Measurements from ENCODE around the gene GPBAR1. TPM values are rescaled to one million over a fixed set of nuclear protein-coding genes. Genes with fewer than 3 reads are reported as not detected.

The GPBAR1 gene
- total RNA-seq, 1 donor from 2014 or later, result 8.1 TPM

DNA sequence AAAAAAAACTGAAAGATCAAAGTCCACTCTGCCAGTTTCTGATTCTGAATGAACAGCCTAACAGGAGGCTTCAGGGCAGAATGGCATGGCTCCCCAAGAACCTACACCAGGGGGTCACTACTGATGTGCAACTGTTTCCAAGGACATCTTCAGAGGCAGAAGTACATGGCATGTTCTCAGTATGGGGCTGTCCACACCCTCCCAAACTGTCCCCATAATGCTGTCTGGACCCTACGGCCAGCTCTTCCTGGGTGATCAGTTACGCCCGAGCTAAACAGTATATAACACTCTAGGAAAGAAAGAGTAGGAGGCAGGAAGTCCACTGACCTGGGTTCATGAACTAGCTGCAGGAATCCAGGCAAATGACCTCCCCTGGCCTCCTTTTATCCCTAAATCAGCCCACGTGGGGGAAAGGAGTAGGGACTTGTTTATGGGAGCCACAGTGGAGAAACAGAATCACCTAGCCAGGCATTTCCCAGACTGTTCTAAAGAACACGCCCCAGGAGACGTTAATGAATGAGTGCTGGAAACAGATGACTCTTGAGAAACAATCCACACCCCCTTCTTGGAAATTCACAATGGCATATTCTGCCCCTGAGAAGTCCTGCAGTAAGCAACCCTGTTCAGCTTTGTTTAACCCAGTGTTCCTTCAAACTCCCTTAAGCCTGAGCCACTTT lies 29.0 kb downstream of the GPBAR1 start:
- Histone ChIP-seq H3K4me1 (peaks cover 89% of the 10 kb centered on the region), H3K36me3 (no peaks in the 10 kb centered on the region), H3K27ac (peak overlapping the region; percentile 100), H3K4me3 (peak overlapping the region; percentile 68 to 99), H3K9me3 (no peaks in the 10 kb centered on the region), H3K27me3 (no peaks in the 10 kb centered on the region)
- DNase-seq (ENCODE audit: extremely low spot score in 2 of 2), result no peak
- TF ChIP-seq POLR2A (IDR thresholded peaks at IDR 0.05) (peak in 1 of 2 donors; percentile 12), CTCF (IDR thresholded peaks at IDR 0.05) (no peak), POLR2AphosphoS5 (IDR thresholded peaks at IDR 0.05; ENCODE audit: insufficient read depth in 1 of 2, low read depth in 1 of 2) (peak; percentile 11 to 91)
- intact Hi-C loops (cut with DNase I), result loop anchor here (5.0 kb wide), 1 partner anchor 108 kb away; the partner anchor contains the start of gene CTDSP1

DNA sequence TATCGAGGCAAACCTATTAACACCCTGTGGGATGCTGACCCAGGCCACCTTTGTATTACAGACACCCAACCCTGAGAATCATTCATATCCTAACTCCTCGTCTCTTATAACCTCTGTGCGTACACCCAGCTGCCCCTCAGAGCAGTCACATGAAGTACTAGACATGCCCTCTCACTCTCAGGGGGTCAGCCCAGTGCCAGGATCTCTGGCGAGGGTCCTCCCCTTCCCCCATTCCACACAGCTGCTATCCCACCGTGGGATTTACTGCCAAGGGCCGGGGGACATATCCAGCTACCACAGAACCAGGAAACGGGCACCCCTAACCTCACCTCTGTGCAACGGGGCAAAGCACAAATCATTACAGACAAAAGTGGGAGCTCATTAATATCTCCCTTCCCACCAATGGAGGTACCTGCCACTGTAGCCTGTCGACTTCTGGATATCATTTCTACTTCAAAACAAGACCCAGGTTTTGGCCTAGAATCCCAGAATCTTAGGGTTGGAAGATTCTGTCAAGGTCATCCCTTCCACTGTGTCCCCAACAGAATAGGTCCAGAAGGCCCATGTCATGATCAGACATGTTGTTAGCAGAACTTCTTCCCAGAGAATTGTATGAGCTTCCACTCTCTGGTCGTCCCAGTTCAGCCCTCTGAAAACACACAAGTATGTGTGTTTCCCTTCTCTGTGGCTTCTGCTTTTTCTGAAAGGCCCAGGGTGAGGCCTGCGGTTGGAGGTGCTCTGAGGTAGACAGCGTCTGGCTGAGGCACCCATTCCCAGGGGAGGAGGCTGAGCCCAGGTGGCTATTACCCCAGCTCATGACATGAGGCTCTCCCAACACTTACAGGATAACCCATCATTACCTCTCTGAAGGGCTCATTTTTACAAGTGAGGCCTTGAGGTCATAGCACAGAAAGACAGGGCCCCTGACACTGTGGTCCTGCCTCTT lies 29.8 kb downstream of the GPBAR1 start:
- intact Hi-C loops (cut with DNase I), result loop anchor here (5.0 kb wide), 1 partner anchor 107 kb away; the partner anchor contains the start of gene CTDSP1
- Histone ChIP-seq H3K36me3 (no peaks in the 10 kb centered on the region), H3K4me3 (peak overlapping the region; percentile 68 to 99), H3K4me1 (peaks cover 89% of the 10 kb centered on the region), H3K27ac (peak overlapping the region; percentile 100), H3K27me3 (no peaks in the 10 kb centered on the region), H3K9me3 (no peaks in the 10 kb centered on the region)
- TF ChIP-seq POLR2A (IDR thresholded peaks at IDR 0.05), result no peak
- no peak for TF ChIP-seq CTCF (IDR thresholded peaks at IDR 0.05)
- no peak for TF ChIP-seq POLR2AphosphoS5 (IDR thresholded peaks at IDR 0.05; ENCODE audit: insufficient read depth in 1 of 2, low read depth in 1 of 2)
- DNase-seq (ENCODE audit: extremely low spot score in 2 of 2), result no peak

DNA sequence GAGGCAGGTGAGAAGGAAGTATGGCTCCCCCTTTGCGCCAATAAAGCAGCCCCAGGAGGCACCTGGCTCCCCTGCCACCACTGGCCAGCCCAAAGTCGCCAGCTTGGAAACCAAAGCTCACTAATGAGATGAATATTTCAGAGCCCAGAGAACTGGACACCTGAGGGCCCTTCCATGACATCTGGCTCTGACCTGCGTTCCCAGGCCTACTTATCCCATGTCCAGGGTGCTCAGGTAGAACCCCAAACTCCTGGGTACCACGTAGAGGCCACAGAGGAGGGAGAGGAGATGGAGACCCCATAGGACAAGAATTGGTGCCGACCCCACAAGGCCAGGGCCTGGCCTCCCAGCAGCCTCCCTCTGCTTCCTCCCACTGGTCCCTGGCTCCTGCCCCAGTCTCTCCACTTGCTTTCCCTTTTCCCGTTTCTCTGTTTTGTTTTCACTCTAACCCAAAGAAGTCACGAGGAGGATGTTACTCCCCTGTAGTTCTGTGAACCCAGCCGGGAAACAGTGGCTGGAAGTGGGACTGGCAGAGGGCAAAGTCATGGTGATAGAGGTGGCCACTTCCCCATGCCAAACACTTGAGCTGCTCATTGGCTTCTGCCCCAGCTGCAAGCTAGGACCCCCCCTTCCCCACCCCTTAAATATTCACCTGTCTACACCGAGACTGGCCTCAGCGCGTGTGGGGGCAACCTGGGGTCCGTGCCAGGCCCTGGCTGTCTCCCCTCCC lies 30.7 kb downstream of the GPBAR1 start:
- H3K4me1 ChIP-seq, result peaks cover 83% of the 10 kb centered on the region
- H3K36me3 ChIP-seq, result no peaks in the 10 kb centered on the region
- no peak for DNase-seq (ENCODE audit: extremely low spot score in 2 of 2)
- H3K4me3 ChIP-seq, result peak overlapping the region; percentile 68 to 99
- intact Hi-C loops (cut with DNase I), result loop anchor here (5.0 kb wide), 1 partner anchor 106 kb away; the partner anchor contains the start of gene CTDSP1
- no peak for TF ChIP-seq POLR2AphosphoS5 (IDR thresholded peaks at IDR 0.05; ENCODE audit: insufficient read depth in 1 of 2, low read depth in 1 of 2)
- TF ChIP-seq POLR2A (IDR thresholded peaks at IDR 0.05), result no peak
- no peak for TF ChIP-seq CTCF (IDR thresholded peaks at IDR 0.05)
- no peaks in the 10 kb centered on the region for H3K27me3 ChIP-seq
- H3K27ac ChIP-seq, result peak overlapping the region; percentile 100
- no peaks in the 10 kb centered on the region for H3K9me3 ChIP-seq

- H3K27me3 ChIP-seq, result no peaks in the 10 kb centered on the region
- no peak for DNase-seq (ENCODE audit: extremely low spot score in 2 of 2)
- peak within 1 kb of the TSS; percentile 68 to 99 for H3K4me3 ChIP-seq
- H3K27ac ChIP-seq, result peak within 1 kb of the TSS; percentile 100
- no peaks in the 10 kb centered on the region for H3K36me3 ChIP-seq
- peaks cover 85% of the 10 kb centered on the region for H3K4me1 ChIP-seq
- intact Hi-C loops (cut with DNase I), result loop anchor here (5.0 kb wide), 1 partner anchor 105 kb away; the partner anchor contains the start of gene CTDSP1
- TF ChIP-seq POLR2A (IDR thresholded peaks at IDR 0.05), result peak; percentile 83 to 94
- peak in 1 of 2 donors; percentile 95 for TF ChIP-seq POLR2AphosphoS5 (IDR thresholded peaks at IDR 0.05; ENCODE audit: insufficient read depth in 1 of 2, low read depth in 1 of 2)
- peak; percentile 59 to 97 (median 77) for TF ChIP-seq CTCF (IDR thresholded peaks at IDR 0.05)
- H3K9me3 ChIP-seq, result no peaks in the 10 kb centered on the region
Measured at GRCh38 chr2:218292048-218293014, 31.5 kb downstream of the GPBAR1 start, which contains the start of gene TMBIM1. TMBIM1 (minus strand) TSS chr2:218292503; CDS start chr2:218282141, 10,362 bp downstream.
